COLO829 (cell line): Measurements from ENCODE around the gene FADS1.

Source experiments
- DNase-seq: peaks from one replicate; pipeline ENCODE4 v3.0.0; 2012; ENCODE audit warnings: low spot score

Gene FADS1

GRCh38 chr11:61795459-61795858 lies 21.3 kb downstream of the FADS1 start:
- no peak for DNase-seq

GRCh38 chr11:61794579-61794978 lies 22.2 kb downstream of the FADS1 start:
- DNase-seq = no peak

- DNase-seq = no peak
Observed at GRCh38 chr11:61793829-61794204, 23.0 kb downstream of the FADS1 start.

GRCh38 chr11:61793083-61793828 lies 23.5 kb downstream of the FADS1 start:
- no peak for DNase-seq

- DNase-seq = peak; percentile 89
Observed at GRCh38 chr11:61792310-61793082, 24.3 kb downstream of the FADS1 start, which contains the start of the genes FEN1 and TMEM258. Gene FEN1, plus strand, starts transcription at chr11:61792911. Its CDS starts 2,451 bp downstream, at chr11:61795362. Gene TMEM258, minus strand, starts transcription at chr11:61792599. Its CDS starts 41 bp downstream, at chr11:61792558.

GRCh38 chr11:61791737-61792309 lies 25.0 kb downstream of the FADS1 start:
- peak; percentile 94 for DNase-seq

- peak; percentile 50 for DNase-seq
Observed at GRCh38 chr11:61787928-61788491, 28.8 kb downstream of the FADS1 start.

- no peak for DNase-seq
Observed at GRCh38 chr11:61785837-61786402, 30.9 kb downstream of the FADS1 start.

- DNase-seq = no peak
Observed at GRCh38 chr11:61784506-61784805, 32.3 kb downstream of the FADS1 start.

GRCh38 chr11:61783717-61784505 lies 32.9 kb downstream of the FADS1 start:
- no peak for DNase-seq

- DNase-seq = no peak
Observed at GRCh38 chr11:61782841-61783240, 34.0 kb downstream of the FADS1 start.

- no peak for DNase-seq
Observed at GRCh38 chr11:61782299-61782698, 34.5 kb downstream of the FADS1 start.

- DNase-seq = no peak
Observed at GRCh38 chr11:61781585-61781984, 35.2 kb downstream of the FADS1 start.

- no peak for DNase-seq
Observed at GRCh38 chr11:61780581-61781162, 36.1 kb downstream of the FADS1 start.

GRCh38 chr11:61779666-61780525 lies 36.9 kb downstream of the FADS1 start:
- no peak for DNase-seq

GRCh38 chr11:61778920-61779650 lies 37.7 kb downstream of the FADS1 start:
- no peak for DNase-seq

- DNase-seq = no peak
Observed at GRCh38 chr11:61778357-61778886, 38.4 kb downstream of the FADS1 start.

- peak; percentile 42 for DNase-seq
Observed at GRCh38 chr11:61777234-61778090, 39.3 kb downstream of the FADS1 start.
